HG02852 (cell line): ENCODE results near the gene RASGRF2.

Experiments used
- ATAC-seq: cut with Tn5 transposase; IDR thresholded peaks from one replicate; pipeline ENCODE4 v1.9.1; 2021; ENCODE audit warnings: mild to moderate bottlenecking, moderate library complexity; ENCODE audit not compliant: unreplicated experiment

The RASGRF2 gene

GRCh38 chr5:80959768-80960442 is at the start of gene RASGRF2:
TSS of gene RASGRF2 (plus strand) at chr5:80960363. CDS start at chr5:80960739, 376 bp downstream.
- ATAC-seq, result no peak

- ATAC-seq, result no peak
Observed at GRCh38 chr5:80912479-80912878, 47.7 kb upstream of the RASGRF2 start.

DNA sequence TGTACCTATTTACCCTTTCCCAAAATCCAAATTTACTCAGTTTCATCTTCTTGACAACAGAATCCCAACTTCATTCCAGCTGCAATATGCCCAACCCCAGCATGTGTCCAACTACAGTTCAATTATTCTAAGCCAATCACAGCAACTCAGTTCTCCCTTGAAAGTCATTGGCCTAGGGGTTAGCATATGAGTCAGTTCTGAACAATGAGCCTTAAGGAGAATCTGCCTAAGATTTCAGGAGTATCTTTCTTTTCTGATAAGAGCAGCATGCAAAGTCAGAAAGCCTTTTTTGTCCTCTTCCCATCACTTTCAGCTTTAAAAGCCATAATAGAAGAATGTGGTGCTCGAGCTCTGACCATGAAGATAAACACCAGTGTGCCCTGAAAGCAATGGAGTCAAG is 44.4 kb upstream of the RASGRF2 start:
- ATAC-seq, result no peak

DNA sequence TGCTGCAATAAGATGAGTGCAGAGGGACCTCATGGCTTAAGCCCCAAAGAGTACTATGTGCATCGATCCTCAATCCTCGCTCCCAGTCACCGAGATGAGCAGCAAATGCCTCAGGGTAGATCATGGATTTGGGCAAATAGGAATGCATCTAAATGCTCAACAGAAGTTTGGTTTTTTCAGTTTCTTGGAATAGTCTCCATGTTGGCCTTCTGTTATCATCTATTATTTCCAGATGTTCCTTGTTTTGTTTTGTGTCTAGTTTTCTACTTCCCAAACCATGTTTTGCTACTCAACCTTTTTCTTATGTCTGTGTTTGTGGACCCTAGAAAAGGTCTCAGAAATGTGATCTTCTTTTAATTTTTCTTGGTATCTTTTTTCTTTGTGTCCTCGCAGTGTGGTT is 43.5 kb upstream of the RASGRF2 start:
- no peak for ATAC-seq

- no peak for ATAC-seq
Observed at GRCh38 chr5:80917631-80918030, 42.5 kb upstream of the RASGRF2 start.

GRCh38 chr5:80919678-80920196 is 40.4 kb upstream of the RASGRF2 start:
- ATAC-seq, result no peak

GRCh38 chr5:80920333-80920732 is 39.8 kb upstream of the RASGRF2 start:
- no peak for ATAC-seq

DNA sequence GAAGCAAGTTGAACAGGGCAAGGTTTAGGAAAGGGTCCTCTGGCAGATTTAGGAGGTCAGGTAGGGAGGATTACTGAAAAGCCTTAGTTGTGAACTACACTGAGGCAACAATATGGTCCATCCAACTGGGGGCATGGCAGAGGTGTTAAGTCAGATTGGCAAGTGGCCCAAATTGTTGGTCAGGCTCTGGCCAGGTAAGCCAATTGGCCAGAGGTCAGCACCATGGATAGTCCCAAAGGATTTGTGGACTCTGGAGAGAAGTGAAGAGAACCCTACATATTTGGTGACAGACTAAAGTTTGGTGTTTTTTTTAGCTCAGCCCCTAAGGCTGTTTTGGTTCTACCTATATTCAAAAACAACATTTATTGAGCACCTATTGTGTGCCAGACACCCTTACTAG is 39.1 kb upstream of the RASGRF2 start:
- ATAC-seq, result no peak

DNA sequence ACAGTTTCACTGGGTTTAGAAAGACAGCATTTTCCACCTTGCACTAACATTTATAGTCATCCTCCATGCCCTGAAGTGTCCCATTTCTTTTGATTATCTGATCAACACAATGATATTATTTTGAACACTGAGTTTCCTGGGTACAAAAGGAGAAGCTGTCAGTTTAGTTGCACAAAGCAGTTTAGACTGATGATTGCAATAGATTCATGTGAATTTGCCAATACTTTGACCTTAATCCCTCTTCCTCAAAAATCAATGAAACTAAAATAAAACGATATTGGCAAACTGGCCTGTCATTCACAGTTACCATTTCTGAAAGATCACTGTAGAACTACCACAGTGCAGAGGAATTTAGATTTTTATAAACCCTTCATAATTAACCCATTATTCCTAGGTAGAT is 34.2 kb upstream of the RASGRF2 start:
- no peak for ATAC-seq

DNA sequence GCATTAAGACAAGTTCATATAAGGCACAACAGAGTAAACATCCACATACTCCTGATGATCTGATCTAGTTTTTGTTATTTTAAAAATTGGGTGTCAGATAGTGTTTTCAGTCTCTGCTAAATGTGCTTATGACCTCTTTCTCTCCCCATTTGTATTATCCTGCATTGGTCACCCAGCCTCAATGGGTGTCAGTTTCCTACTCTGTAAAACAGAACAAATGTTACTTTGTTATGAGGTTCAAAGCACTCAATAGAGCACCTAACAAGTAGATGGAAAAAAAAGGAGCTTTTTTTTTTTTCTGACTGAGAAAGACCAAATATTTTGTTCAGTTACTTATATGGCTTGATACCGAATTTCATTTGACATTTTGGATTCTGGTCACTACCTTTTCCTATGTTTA is 33.6 kb upstream of the RASGRF2 start:
- ATAC-seq, result no peak

DNA sequence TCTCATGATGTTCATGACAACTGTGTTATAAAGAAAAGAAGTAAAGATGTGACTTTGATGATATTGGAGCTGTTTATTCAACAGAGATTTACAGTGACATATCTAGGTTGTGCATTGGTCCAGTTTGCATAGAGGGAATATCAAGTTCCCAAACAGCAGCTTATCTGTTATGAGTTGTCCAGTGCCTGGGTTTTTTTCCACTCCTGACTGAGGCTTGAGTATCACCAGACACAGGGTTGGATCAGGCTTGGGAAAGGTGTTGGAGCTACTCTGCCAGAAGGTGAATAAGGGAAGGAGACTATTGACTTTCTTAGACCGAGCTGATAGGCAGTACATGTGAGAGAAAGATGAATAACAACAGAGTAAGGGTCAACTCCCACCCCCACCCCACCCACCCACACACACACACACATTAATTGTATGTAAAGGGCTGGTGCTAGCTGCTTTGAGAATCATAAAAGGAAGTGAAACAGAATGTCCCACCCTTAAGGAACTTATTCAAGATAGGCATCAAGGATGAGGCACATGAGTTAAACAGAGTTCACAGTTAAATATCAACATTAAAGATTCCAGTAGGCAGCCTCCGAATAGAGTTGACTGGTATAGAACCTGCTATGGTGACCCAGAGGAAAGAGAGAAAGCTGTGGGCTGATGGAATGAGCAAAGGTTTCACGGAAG is 33.0 kb upstream of the RASGRF2 start:
- no peak for ATAC-seq

DNA sequence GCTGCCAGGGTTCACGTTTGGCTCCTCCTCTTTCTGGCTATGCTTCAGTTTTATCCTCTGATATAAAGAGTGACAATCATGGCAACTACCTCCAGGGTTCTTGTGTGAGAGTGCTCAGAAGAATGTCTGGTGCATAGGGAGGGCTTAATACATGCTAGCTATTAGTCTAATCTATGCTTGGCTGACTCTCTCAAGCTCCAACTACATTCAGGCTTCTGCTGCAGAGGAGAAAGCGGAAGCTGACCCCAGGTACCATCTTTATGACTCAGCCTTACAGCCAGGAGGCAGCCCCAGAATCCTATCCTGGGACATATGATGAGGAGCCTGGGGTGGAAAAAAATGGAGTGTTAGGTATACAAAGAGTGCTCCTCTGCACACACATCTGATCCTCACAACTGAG is 32.1 kb upstream of the RASGRF2 start:
- no peak for ATAC-seq

GRCh38 chr5:80930940-80931339 is 29.2 kb upstream of the RASGRF2 start:
- ATAC-seq, result no peak

- no peak for ATAC-seq
Observed at GRCh38 chr5:80931411-80931810, 28.8 kb upstream of the RASGRF2 start.

DNA sequence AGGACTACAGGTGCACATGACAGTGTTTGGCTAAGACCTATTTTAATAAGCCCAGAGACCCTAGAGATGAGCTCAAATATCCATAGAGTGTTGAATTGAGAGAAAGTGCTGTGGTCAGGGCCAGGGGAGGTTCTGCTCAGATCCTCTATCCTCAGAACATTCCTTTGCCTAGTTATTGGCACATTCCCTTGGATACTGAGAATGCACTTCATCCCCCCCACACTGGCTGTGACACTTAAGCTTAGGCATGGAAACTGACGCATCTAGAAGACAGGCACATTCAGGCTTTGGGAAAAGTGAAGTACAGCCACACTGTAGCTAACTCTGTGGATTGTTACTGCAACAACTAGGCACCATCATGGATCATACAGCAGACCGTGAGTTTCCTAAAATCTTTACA is 27.1 kb upstream of the RASGRF2 start:
- no peak for ATAC-seq

- no peak for ATAC-seq
Observed at GRCh38 chr5:80934751-80935150, 25.4 kb upstream of the RASGRF2 start.

GRCh38 chr5:80935811-80936385 is 24.3 kb upstream of the RASGRF2 start:
- no peak for ATAC-seq

DNA sequence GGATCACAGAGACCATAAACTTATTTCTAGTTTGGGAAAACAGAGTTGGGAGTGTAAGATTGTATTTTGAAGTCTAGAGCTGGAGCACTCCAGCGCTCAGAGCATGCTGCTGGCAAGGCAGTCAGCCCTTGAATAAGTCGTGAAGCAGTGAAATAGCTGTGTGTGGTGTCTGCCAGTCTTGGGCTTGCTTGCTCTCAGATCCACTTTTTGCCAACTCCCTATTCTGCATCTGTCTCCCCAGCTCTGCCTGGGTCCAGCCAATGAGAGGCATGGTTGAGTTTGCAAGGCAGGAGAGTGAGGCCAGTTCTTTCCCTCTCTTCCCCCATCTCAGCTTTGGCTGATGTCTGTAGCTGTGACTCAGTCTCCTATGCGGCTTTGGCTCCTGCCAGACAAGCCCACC is 23.3 kb upstream of the RASGRF2 start:
- ATAC-seq, result no peak

- ATAC-seq, result no peak
Observed at GRCh38 chr5:80937584-80938356, 22.4 kb upstream of the RASGRF2 start.

- no peak for ATAC-seq
Observed at GRCh38 chr5:80941496-80941895, 18.7 kb upstream of the RASGRF2 start.

- ATAC-seq, result no peak
Observed at GRCh38 chr5:80951366-80951765, 8.8 kb upstream of the RASGRF2 start.
